Measurements from ENCODE around the gene HINT3.
A peak's percentile ranks its signal among the peaks of the same experiment; 100 is the strongest.
"Not testable (repeated sequence)": the region's sequence is repeated elsewhere in the genome, so short reads cannot be mapped to it uniquely, and the experiment has no call there.

The HINT3 gene

GRCh38 chr6:125988280-125988679, 31.7 kb downstream of the HINT3 start:
- DNase-seq (ENCODE audit: low read depth) = no peak
- H3K4me3 ChIP-seq (ENCODE audit: low read depth, low read length) = no peak overlapping the region

GRCh38 chr6:125989631-125990030, 33.1 kb downstream of the HINT3 start:
- no peak overlapping the region for H3K4me3 ChIP-seq (ENCODE audit: low read depth, low read length)
- no peak for DNase-seq (ENCODE audit: low read depth)

- no peak for DNase-seq (ENCODE audit: low read depth)
- H3K4me3 ChIP-seq (ENCODE audit: low read depth, low read length) = no peak overlapping the region
These were observed 35.1 kb downstream of the HINT3 start for GRCh38 chr6:125991653-125992052.

DNA sequence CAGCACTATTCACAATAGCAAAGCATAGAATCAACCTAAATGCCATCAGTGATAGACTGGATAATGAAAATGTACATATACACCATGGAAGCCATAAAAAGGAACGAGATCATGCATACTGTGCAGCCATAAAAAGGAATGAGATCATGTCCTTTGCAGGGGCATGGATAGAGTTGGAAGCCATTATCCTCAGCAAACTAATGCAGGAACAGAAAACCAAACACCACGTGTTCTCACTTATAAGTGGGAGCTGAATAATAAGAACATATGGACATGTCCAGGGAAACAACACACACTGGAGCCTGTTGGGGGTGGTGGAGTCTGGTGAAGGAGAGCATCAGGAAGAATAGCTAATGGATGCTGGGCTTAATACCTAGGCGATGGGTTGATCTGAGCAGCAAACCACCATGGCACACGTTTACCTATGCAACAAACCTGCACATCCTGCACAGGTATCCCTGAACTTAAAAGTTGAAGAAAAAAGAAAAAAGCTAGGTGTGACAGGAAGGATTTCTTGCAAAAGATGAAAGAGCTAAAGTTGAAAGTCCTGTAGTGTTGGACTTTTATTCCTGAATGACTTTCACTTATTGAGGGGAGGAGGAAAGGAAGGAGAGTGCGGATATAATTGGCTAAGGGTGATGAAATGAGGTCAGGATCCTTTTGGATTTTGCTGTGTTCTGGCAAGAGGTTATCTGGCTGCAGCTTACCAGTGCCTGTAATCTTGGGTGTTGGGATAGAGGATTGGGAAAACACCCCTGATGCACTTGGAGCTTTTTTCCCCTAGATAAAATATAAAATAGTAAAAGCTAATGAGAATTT, 38.3 kb downstream of the HINT3 start:
- no peak overlapping the region for H3K4me3 ChIP-seq (ENCODE audit: low read depth, low read length)
- DNase-seq (ENCODE audit: low read depth) = no peak

GRCh38 chr6:125995972-125996580, 39.5 kb downstream of the HINT3 start:
- peak; percentile 8 for DNase-seq (ENCODE audit: low read depth)
- no peak overlapping the region for H3K4me3 ChIP-seq (ENCODE audit: low read depth, low read length)

- H3K4me3 ChIP-seq (ENCODE audit: low read depth, low read length) = no peak overlapping the region
- no peak for DNase-seq (ENCODE audit: low read depth)
These were observed 46.4 kb downstream of the HINT3 start for GRCh38 chr6:126002755-126003679.

DNA sequence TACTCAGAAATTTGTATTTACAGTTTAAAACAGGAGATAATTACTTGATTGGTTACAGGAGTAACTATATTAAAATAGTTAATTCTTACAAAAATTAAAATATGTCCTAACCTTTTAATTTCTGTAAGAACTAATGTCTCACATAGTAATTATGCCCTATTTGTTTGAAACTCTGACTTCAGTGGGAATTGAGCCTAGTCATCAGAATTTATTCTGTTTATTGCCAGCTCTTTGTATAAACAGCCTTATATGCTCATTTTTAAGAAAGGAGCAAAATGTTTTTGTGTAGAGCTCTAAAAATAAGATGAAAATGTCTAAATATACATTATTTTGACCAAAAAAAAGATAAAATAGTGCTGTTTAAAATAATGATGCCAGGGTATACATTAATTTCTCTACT, 51.2 kb downstream of the HINT3 start:
- DNase-seq (ENCODE audit: low read depth) = no peak
- H3K4me3 ChIP-seq (ENCODE audit: low read depth, low read length) = no peak overlapping the region

GRCh38 chr6:126010040-126010439, 53.5 kb downstream of the HINT3 start:
- no peak for DNase-seq (ENCODE audit: low read depth)
- no peak overlapping the region for H3K4me3 ChIP-seq (ENCODE audit: low read depth, low read length)

- DNase-seq (ENCODE audit: low read depth) = no peak
- H3K4me3 ChIP-seq (ENCODE audit: low read depth, low read length) = no peak overlapping the region
These were observed 59.3 kb downstream of the HINT3 start for GRCh38 chr6:126015863-126016262.

- H3K4me3 ChIP-seq (ENCODE audit: low read depth, low read length) = no peak overlapping the region
- DNase-seq (ENCODE audit: low read depth) = no peak
These were observed 60.0 kb downstream of the HINT3 start for GRCh38 chr6:126016591-126016990.

GRCh38 chr6:126017668-126018067, 61.1 kb downstream of the HINT3 start:
- no peak overlapping the region for H3K4me3 ChIP-seq (ENCODE audit: low read depth, low read length)
- no peak for DNase-seq (ENCODE audit: low read depth)

DNA sequence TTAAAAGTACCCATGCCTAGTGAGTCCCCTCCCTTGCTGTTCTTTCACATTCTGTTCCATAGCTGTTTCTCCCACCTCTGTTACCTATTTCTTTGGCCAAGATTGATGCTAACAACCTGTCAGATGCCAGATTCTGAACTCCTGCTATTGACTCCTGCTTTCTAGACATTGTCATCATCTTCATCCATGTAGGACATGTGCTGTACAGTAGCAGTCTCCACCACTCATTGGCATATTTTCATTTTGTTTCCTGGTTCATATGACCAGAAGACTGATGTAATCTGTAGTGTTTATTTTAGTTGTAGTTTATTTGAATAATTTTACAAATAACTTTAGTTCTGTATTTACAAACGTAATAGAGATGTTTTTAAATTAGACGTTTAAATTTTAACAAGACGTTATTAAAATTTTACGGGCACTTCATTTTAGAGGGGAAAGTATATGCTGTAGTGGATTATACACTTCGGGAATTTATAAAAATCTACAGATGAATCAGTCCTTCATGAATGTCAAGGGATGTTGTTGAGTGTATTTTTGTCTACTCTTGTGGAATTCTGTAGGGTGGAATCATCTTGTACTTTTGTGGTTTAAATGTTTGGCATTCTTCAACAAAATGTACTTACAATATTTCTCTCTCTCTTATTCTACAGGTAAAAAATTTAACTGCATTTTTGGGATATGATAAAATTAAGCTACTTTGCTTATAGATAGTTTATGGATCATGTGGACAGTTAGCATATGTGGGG, 63.9 kb downstream of the HINT3 start:
- no peak overlapping the region for H3K4me3 ChIP-seq (ENCODE audit: low read depth, low read length)
- no peak for DNase-seq (ENCODE audit: low read depth)

DNA sequence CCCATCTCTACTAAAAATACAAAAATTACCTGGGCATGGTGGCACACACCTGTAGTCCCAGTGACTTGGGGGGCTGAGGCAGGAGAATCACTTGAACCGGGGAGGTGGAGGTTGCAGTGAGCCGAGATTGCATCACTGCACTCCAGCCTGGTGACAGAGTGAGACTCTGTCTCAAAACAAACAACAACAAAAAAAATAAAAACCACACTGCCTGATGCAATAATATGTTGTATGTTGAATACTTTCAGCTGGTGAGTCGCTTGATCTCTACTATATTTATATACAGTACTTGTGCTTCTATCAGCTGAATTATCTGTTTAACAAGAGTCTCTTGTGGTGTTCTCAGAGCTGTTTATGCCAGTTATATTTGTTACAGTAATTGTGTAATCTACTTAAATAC, 66.9 kb downstream of the HINT3 start:
- H3K4me3 ChIP-seq (ENCODE audit: low read depth, low read length); DNase-seq (ENCODE audit: low read depth): not testable (repeated sequence)

DNA sequence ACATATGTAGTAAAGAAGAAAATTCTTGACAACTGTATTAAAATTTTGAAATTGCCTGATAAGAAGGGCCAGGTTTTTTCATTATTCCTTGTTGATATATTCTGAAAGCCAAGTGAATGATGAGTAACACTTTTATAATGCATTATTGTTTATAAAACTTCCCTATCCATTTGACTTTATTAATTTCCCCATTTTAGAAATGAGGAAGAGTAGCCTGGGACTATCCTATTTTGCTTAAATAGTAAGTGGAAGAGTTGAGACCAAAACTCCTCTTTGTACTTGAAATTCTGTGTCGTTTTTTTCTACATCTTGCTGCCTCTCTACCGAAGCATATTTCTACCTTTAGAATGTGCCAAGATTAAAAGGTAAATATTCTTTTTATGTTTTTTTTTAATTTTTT, 69.4 kb downstream of the HINT3 start:
- no peak overlapping the region for H3K4me3 ChIP-seq (ENCODE audit: low read depth, low read length)
- no peak for DNase-seq (ENCODE audit: low read depth)

DNA sequence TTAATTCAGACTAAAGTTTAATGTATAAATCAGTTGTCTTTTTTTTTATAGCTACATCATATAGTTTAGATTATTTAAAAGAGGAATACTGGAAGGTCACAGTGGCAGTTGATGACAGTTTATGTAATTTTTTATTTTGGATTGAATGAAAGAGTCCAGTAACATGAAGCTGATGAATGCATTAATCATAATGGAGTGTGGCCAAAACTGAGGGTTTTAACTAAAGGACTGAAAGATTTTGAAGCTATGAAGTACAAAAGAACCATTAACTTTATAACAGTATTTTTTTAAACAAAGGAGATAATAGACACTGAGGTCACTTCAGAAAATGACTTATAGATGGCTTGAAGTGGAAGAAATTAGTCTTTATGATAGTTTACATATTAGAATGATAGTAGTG, 71.0 kb downstream of the HINT3 start:
- DNase-seq (ENCODE audit: low read depth) = no peak
- no peak overlapping the region for H3K4me3 ChIP-seq (ENCODE audit: low read depth, low read length)
